Measurements from ENCODE around the gene ANO7.

Gene ANO7

DNA sequence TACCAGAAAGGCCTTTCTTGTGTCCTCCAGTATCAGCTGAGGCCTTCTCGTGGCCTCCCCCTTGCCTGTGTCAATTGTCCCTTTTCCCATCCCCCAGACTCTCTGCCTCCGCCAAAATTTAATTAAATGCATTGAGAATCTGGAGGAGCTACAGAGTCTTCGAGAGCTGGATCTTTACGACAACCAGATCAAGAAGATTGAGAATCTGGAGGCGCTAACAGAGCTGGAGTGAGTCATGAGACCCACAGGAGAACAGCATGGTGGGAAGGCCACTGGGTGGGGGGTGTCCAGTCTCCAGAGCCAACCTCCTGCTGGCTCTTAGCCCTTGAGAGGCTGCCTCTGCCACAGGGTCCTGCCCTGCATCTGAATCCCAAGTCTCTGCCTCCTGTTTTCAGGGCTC is 29.4 kb upstream of the ANO7 start:
- no peak for DNase-seq

DNA sequence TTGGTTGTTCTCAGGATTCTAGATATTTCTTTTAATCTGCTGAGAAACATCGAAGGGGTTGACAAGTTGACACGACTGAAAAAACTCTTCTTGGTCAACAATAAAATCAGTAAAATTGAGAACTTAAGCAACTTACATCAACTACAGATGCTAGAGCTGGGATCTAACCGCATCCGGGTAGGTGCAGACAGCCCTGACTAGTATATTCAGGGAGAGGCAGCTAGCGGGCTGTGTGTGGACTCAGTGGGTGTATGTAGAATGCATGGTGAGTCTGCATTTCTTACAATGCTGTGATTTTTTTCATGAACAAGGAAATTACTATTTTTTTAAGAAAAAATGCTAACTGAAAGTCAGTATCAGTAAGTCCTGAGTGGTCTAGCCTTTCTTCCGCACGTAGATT is 28.2 kb upstream of the ANO7 start:
- no peak for DNase-seq

DNA sequence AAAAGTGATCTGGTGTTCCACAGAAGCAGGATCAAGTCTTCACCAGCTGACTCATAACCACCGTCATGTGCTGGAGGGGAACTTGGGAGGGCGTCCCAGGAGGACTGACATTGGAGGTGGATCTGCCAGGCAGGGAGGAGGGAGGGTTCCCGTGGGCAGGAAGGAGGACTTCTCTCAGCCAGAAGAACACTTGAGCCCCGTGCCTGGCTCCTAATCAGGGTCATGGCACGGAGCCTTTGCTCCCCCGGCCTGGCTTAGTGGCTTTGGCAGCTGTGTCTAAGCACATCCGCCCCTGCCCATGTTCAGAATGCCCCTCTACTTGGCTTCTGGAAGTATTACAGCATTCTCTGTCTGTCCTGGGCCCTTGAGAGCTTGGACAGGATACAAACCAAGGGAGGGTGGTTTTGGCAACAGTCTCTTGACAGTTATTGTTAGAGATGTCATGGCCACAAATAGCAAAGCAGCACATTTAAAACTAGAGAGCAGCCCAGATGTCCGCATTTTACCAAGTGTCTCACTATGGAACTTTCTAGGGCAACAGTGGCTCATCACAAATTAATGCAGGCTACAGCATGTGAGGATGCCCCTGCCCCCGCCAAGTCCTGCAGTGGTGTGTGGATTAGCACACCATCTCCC is 26.7 kb upstream of the ANO7 start:
- DNase-seq, result peak; percentile 83

DNA sequence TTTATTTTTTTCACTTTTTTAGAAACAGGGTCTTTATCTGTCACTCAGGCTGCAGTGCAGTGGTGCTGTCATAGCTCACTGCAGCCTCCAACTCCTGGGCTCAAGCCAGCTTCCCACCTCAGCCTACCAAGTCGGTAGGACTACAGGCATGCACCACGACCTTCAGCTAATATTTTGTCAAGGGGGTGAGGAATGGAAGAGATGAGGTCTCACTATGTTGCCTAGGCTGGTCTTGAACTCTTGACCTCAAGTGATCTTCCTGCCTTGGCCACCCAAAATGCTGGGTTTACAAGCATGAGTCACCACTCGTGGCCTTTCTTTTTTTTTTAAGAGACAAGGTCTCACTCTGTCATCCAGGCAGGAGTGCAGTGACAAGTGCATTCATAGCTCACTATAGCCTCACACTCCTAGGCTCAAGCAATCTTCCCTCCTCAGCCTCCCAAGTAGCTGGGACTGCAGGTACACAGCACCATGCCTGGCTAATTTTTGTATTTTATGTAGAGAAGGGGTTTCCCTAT is 24.8 kb upstream of the ANO7 start:
- no peak for DNase-seq

DNA sequence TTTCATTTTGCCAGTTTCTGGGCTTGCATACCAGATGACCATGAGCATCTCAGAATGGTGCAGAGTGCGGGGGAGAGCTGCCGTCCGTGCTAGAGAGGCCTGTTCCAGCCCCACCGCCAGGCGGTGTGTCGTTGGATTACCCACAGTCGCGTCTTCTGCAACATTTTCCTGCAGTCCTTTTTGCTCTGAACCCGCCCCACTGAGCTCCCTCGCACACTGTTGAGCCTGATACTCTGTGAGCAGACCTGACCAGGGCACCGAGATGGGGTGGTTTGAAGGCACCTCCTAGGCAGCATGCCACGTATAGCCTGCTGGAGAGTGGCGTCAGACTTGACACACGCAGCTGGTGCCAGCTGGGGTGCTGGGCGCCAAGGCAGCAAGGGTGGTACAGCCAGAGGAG is 20.1 kb upstream of the ANO7 start:
- no peak for DNase-seq

DNA sequence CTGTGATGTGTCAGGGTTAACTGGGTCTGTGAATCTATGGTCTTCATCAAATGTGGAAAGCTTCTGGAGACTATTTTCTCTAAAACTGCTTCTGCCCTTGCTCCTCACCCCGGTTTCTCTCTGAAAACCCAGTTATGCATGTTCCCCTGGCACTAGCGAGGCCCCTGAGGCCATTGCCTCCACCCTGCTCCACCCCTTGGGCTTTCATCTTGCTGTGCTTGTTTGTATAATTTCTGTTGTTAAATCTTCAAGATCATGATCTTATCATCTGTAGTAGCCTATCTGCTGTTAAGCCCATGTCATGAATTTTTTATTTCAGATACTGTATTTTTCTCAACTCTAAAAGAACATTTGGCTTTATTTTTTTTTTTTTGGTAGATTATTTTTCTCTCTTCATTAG is 14.9 kb upstream of the ANO7 start:
- no peak for DNase-seq

DNA sequence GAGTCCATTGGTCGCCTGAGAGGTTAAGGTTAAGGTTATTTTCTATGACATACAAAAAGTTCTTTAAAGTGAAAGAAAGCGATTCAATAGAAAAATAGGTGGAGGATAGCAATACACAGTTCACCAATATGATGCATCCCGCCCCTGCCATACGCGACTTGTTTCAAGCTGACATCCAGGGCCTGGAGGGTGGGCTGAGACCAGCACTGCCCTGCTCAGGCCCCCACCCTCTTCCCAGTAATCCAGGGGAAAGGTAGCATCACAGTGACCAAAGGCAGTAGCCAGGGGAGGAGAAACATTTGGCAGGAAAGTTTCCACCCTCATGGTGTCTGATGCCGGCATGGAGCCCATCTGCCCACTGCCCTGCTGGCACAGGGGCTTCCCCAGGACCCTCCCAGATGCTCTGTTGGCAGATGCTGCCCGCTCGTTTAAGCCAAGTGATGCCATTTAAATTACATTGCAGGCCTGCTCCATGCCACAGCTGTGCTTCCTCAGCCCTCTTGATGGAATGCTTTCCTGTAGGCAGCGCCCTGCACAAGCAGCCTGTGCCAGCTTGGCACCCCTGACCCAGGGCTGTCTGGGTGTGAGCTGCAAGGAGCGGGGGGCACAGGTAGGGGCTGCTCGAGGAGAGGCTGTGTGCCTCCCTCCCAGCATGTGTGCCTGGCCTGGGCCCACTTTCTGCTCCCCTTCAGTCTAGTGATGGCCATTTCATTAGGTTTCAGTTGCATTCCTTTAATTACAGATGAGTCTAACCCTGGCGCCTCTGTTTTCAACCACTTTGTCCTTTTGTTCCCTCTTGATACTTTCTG is 10.7 kb upstream of the ANO7 start:
- peak; percentile 68 for DNase-seq

DNA sequence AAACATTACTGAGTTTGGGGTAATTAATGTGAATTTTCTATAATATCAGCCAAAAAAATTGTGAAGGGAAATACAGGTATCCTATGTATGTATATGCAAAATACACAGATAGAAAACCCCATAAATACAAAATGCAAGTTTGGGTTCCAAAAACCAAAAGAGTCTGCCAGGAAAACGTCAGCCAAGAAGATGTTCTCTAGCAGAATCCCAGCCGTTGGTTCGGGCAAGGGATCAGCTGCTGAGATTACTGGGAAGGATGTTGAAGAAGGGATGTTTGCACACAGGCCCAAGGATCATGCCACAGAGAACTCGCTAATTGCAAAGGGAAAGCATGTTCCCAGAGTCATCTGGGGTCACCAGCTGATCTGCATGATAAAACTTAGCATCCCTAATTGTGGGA is 9.5 kb upstream of the ANO7 start:
- no peak for DNase-seq

DNA sequence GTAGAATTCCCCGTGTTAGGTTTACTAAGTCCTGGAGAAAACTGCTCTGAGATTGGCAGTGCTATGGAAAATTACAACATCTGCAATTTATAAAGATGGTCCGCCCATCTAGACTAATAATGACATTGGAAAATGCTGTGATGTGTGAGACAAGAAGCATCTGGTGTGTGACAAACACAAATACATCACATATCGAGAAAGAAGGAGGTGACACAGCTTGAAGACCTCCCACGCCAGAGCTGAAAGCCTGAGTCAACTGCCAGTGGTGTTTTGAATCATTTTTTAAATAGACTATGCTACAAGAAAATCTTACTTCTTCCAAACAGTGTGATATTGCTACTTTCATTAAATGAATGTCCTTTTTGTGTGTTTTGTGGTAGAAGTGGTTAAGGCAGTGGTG is 8.6 kb upstream of the ANO7 start:
- no peak for DNase-seq

DNA sequence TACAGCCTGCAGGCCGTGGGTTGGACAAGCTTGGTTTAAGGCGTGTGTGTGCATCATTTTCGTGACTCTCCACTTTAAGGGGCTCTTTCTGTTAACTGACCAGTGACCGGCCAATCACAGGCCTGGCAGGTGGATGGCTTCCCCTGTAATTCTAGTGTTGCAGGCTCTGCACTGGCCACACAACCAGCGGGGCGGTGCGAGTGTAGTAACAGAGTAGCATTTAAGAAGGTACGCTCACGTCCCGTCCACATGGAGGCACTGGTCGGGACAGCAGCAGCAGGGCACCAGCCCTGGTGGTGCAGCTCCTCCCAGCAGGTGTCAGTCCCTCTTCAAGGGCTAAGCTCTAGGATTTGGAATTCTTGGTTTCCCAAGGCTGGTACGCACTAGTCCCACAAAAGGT is 8.0 kb upstream of the ANO7 start:
- no peak for DNase-seq

DNA sequence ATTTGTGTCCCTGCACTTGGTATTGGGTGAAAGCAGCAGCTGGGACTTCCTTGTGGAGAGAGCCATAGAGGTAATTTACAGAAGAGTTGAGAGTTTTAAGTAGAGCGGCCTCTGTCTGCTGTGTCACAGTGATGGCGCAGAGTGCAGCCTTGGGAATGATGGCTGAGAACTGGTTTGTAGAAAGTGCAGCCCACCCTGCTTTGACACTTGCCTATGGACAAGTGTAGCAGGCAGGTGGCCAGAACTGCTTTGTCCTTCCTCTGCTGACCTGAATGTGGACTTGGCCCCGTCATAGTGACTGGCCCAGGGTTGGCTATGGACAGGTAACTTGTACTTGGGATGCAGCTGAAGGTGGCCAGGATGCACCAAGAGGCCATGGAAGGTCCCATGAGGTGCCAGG is 6.4 kb upstream of the ANO7 start:
- DNase-seq, result no peak

DNA sequence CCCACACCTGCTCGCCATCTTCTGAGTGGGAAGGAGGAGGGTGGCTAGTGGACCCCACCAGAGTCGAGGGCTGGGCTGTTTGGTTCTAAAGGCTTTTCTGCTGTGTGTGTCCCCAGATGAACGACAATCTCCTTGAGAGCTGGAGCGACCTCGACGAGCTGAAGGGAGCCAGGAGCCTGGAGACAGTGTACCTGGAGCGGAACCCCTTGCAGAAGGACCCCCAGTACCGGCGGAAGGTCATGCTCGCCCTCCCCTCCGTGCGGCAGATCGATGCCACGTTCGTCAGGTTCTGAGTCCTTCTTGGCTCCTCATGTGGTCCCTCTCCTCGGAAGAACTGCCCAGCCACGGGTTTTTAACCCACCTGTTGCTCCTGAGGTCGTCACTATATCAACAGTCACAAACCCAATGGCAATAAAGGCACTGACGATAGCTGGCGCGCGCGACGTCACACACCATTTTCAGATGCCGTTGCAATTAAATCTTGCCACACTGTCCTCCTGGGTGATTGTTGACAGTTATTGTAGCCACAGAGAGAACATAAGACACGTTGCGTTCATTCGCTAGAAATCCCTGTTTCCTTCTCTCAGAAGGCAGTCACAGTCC is 5.8 kb upstream of the ANO7 start:
- no peak for DNase-seq

DNA sequence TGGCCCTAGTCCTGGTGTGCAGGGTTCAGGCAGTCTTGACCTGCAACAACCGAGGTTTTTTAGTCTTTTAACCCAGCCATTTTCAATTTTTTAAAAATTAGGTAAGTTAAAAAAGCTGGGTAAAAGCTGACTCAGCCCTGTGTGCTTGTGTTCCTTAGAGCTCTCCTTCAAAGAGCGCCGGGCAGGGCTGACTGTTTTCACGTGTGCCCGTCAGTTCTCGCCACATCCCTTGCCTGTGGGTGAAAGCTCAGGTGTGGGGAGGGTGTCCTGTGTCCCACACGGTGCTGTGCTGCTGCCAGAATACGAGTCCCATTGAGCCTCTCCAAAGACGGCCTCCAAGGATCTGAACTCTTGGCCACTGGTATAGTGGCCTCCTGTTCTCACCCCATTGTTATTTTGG is 5.3 kb upstream of the ANO7 start:
- no peak for DNase-seq

DNA sequence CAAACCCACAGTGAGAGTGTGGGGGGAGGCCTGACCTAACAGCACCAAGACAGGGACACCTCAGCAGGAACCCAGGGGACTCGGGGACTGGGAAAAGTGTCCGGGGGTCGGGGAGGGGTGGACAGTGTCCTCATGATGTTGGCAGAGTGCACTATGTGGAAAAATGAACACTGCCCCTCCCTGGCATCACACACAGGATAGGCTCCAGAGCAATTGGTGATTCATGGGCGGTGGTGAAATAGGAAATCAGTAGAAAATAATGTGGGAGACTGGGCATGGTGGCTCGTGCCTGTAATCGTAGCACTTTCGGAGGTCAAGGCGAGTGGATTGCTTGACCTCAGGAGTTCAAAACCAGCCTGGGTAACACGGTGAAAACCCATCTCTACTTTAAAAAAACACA is 3.6 kb upstream of the ANO7 start:
- no peak for DNase-seq

DNA sequence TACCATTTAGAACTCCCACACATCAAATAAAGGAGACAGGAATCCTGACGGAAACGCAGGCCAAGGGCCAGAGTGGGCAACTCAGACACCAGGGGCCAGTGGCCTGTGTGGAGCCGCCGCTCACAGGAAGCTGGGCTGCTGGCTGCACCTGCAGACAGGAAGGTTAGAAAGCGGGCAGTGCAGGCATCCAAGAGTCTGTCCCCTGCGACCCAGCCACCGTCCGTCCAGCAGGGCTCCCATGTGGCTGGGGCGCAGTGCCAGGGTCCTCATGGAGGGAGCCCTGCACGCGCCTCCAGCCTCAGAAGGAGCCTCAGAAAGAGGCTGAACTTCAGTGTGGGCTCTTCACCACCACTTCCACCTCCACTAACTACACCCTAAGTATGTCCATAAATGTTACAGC is 2.5 kb upstream of the ANO7 start:
- DNase-seq, result no peak

DNA sequence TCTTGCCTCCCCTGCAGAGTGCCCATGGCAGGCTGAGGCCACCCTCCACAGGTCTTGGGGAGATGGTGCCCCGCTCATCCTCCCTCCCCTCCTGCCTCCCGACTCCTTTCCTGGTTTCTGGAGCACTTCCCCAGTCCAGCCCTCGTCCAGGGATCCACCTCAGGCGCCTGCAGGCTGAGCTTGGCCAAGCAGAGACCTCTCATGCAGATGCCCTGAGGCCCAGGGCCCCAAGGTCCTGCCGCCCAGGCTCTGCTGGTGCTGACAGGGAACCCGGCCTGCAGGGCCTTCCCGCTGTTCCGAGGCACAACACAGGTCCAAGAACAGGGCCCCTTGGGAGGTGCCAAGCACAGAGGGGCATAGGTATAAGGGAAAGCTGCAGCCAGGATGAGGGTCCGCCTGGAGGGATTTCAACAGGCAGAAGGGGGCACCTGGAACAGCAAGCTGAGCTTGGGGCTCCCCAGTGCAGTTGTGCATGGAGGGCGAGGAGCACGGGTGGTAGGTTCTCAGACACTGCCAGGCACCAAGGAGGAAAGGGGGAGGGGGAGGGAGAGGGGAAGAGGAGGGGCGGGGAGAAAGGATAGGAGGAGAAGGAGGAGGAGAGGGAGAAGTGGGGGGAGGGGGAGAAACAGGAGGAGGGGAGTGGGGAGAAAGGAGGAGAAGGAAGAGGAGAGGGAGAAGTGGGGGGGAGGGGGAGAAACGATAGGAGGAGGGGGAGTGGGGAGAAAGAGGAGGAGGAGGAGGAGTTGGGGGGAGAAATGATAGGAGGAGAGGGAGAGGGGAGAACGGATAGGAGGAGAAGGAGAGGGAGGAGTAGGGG is 1.2 kb upstream of the ANO7 start:
- no peak for DNase-seq

DNA sequence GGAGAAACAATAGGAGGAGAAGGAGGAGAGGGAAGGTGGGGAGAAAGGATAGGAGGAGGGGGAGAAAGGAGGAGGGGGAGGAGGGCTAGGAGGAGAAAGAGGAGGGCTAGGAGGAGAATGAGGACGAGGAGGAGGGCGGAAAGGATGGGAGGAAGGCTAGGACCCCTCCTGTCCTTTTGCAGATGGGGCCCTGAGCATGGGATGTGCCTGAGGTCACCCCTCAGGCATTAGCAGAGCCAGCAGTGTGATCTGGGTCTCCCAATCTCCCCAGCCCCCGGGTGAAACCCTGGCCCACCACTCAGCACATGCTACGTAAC is 601 bp upstream of the ANO7 start:
- DNase-seq, result no peak

DNA sequence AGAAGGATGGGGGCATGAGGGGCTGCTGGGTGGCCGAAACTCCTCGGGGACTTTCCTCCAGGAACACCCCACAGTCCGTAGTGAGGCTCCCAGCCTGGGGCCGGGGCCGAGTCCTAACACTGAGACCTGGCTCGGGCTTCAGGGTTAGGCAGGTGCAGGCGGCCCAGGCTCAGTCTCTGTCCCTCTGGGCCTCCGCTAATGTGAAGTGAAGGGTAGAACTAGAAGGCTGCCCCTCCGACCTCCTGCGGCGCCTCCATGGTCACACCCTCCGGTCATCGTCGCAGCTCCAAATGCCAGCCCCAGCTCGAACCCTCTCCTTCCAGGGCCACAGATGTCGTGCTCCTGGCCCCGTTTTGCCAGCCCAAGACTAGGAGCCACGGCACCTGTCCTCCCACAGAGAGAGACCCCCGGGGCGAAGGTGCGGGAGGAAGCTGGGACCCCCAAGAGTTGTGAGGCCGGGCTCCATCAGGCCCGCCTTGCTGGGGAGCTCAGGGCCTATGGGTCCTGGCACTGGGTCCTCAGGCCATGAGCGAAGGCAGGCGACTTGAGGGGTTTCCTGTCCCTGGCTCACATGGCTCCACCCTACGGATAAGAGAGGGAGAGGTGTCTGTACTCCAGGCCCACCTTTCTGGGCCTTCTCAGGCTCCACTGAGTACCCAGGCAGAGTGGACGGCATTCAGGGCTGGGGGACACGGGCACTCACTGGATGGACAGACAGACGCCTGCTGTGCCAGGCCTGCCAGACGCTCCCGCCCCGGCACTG is 797 bp downstream of the ANO7 start:
- no peak for DNase-seq

DNA sequence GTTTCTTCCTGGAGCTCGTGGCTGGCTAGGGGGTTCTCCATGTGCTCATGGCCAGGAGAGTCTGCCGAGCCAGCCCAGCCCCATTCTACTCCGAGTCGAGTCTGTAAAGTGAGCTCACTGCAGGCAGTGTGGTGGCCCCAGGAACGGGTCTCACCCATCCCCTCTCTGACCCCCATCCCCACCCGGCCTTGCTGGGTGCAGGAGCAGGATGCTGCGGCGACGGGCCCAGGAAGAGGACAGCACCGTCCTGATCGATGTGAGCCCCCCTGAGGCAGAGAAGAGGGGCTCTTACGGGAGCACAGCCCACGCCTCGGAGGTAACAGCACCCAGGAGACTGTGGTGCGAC is 1.4 kb downstream of the ANO7 start:
- DNase-seq, result no peak

DNA sequence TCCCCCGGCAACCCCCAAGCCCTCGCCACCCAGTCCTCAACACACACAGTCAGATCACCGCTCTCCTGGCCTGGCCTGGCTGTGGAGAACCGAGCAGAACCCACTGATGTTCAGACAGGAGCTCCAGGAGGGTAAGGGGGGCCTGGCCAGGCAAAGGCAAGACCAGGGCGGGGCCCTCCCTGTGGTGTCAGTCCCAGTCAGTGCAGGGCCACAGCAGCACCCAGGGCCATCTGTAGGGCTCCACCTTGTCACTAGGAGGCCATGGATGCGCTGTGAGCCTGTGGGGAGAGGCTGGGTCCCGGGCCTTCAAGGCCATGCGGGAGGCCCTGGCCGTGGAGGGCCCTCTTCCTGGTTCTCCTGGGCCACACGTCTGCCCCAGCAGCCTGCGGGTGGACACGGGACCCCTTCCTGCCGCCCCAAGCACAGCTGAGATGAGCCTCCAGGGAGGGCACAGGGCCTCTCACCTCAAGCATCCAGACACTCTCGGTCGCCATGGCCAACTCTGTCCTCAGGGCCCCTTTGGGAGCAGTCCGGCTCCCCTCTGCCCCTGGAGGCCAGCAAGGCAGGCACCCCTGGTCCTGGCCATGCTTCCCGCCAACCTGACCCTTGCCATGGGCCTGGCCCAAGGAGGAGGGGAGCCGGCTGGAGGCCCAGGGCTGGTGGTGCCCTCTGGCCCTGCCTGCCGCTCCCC is 2.0 kb downstream of the ANO7 start:
- DNase-seq, result no peak

DNA sequence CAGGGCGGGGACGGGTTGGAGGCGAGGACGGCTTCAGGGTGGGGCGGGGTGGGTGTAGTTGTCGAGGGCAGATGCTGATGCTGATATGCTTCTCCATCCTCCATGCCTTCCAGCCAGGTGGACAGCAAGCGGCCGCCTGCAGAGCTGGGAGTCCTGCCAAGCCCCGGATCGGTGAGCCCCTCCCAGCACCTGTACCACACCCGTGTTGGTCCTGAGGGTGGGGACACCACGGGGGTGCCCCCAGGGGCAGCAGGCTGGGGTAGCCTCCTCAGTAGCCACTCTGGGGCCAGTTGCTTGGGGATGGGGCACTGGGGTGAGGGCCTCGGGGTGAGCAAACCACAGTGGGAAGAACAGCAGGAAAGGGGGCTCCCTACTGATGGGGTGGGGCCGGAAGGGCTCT is 2.6 kb downstream of the ANO7 start:
- DNase-seq, result no peak

DNA sequence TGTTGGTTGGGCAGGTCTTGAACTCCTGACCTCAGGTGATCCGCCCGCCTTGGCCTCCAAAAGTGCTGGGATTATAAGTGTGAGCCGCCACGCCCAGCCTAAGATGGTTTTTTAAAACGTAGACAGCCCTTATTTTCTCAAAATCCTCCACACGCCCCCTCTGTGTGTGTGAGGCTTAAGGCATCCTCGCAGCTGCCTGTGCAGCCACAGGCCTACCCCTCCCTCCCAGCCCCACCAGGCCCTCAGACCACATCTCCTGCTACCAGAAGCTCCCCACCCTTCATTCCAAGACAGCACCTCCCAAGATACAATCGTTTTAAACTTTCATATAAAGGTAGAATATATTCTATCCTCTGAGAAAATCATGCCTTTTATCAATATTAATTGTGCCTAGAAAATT is 4.8 kb downstream of the ANO7 start:
- no peak for DNase-seq

Data from right hindlimb (tissue), 1 donor.